ENCODE measurements around the gene NEK10. TPM values are rescaled to one million over a fixed set of nuclear protein-coding genes. Genes with fewer than 3 reads are reported as not detected.

Gene NEK10
- total RNA-seq, 1 experiment from 2014 or later = 4.3 TPM

DNA sequence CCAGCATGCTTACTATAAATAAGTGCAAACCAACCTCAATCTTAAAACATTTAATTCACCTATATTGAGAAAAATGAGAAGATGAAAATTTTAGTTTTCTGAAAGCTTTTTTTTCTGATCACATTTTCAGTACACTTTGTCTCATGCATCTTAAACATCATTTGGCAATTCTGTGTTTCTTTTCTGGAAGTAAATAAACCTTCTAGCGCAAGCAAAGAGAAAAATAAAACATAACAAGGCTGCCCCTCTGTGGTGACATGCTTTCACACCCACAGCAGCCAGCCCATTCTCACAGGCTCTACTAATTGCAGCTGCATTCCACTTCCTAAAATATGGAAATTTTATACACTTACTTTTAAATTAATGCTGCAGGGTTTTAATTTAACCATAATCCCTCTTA, 90.1 kb downstream of the NEK10 start:
- intact Hi-C loops (cut with micrococcal nuclease; ENCODE audit: unreplicated experiment) = loop anchor here (1.0 kb wide), 1 partner anchor 145 kb away; no protein-coding TSS in a partner anchor
- Histone ChIP-seq H3K4me3 (no peak overlapping the region), H3F3A (ENCODE audit: insufficient read depth, low read depth) (no peaks in the 10 kb centered on the region), H3K27me3 (ENCODE audit: insufficient read depth, low read depth) (no peaks in the 10 kb centered on the region), H3K9me2 (ENCODE audit: insufficient read depth) (no peaks in the 10 kb centered on the region), H3K4me1 (replicated peaks; ENCODE audit: insufficient read depth) (no peaks in the 10 kb centered on the region), H3K4me2 (no peak overlapping the region), H3K36me3 (ENCODE audit: low read depth) (no peaks in the 10 kb centered on the region), H3K9me3 (ENCODE audit: insufficient read depth, low read depth) (no peaks in the 10 kb centered on the region), H4K20me1 (ENCODE audit: insufficient read depth) (no peaks in the 10 kb centered on the region), H3K79me2 (ENCODE audit: low read depth) (no peaks in the 10 kb centered on the region), H2AFZ (no peak overlapping the region), H3K27ac (no peak overlapping the region)
- ChIA-PET CTCF (no interaction called here), POLR2A (ENCODE audit: unreplicated experiment) (no interaction called here)
- peak in 1 of 2 experiments; percentile 7 for DNase-seq
- TF ChIP-seq EZH2 (IDR thresholded peaks at IDR 0.05; ENCODE audit: low read depth) = no peak
- TF ChIP-seq, protein P1, sequence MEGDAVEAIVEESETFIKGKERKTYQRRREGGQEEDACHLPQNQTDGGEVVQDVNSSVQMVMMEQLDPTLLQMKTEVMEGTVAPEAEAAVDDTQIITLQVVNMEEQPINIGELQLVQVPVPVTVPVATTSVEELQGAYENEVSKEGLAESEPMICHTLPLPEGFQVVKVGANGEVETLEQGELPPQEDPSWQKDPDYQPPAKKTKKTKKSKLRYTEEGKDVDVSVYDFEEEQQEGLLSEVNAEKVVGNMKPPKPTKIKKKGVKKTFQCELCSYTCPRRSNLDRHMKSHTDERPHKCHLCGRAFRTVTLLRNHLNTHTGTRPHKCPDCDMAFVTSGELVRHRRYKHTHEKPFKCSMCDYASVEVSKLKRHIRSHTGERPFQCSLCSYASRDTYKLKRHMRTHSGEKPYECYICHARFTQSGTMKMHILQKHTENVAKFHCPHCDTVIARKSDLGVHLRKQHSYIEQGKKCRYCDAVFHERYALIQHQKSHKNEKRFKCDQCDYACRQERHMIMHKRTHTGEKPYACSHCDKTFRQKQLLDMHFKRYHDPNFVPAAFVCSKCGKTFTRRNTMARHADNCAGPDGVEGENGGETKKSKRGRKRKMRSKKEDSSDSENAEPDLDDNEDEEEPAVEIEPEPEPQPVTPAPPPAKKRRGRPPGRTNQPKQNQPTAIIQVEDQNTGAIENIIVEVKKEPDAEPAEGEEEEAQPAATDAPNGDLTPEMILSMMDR (conservative IDR thresholded peaks at IDR 0.05) = peak; percentile 49
- no TSS peak for BruUV-seq (replicated peaks)

DNA sequence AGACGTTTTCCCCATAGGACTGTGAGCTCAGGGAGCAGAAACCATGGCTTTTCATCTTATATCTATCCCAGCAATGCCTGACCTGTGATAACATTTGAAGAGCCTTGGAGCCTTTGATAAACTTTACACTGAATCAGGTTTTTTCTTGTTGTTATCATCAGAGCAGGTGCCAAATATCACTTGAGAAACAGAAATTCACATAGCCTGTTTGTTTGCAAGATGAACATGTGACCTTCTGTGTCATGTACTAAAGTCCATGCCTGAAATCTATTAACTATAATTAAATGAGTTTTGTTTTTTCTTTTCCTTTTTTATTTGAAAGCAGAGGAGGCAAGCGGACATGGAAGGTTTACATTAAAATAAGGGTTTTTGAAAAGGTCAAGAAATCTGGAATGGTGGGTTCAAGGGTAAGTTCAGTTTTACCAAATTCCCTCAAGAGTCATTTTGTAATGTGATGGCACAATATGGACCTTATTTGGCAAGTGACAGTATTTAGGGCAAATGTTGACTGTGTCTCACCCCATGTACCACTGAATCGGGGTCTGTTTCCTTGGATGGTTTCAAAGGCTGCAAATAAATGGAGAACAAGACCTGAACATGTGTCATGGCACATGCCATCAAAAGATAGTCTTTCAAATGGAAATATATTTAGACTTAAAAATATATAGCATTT, 90.7 kb downstream of the NEK10 start:
- Histone ChIP-seq H3K4me3 (no peak overlapping the region), H3K36me3 (ENCODE audit: low read depth) (no peaks in the 10 kb centered on the region), H3K79me2 (ENCODE audit: low read depth) (no peaks in the 10 kb centered on the region), H4K20me1 (ENCODE audit: insufficient read depth) (no peaks in the 10 kb centered on the region), H3K4me1 (replicated peaks; ENCODE audit: insufficient read depth) (no peaks in the 10 kb centered on the region), H3K27me3 (ENCODE audit: insufficient read depth, low read depth) (no peaks in the 10 kb centered on the region), H3K9me3 (ENCODE audit: insufficient read depth, low read depth) (no peaks in the 10 kb centered on the region), H3F3A (ENCODE audit: insufficient read depth, low read depth) (no peaks in the 10 kb centered on the region), H2AFZ (no peak overlapping the region), H3K27ac (no peak overlapping the region), H3K4me2 (no peak overlapping the region), H3K9me2 (ENCODE audit: insufficient read depth) (no peaks in the 10 kb centered on the region)
- CTCF ChIA-PET = no interaction called here
- TF ChIP-seq EZH2 (IDR thresholded peaks at IDR 0.05; ENCODE audit: low read depth) = no peak
- TF ChIP-seq, protein P1 (conservative IDR thresholded peaks at IDR 0.05) = no peak
- DNase-seq = no peak
- intact Hi-C loops (cut with micrococcal nuclease; ENCODE audit: unreplicated experiment) = loop anchor here (1.0 kb wide), 1 partner anchor 144 kb away; no protein-coding TSS in a partner anchor
- BruUV-seq (replicated peaks) = no TSS peak
- POLR2A ChIA-PET (ENCODE audit: unreplicated experiment) = no interaction called here

DNA sequence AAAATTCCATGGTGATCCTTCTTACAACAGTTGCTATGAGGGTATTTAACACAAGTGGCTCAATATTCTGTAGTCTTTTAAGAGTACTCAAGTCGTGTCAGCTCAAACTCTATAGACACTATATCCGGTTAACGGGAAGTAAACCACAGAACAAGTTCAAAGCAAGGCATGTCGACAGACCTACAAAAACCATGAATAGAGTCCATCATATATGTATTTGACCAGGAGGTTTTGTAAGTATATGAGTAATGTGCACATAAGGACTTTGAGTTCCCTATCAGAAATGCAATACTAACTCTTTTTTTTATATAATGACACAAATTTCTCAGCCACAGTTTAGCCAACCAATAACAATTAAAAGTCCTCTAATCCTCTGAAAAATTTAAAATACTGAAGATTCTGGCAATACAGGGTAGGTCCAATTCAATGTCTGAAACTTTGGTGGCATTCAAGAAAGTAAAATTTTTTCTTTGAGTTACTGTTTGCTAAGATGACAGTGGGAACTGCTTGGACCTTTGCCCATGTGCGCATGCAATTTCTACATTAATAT, 93.7 kb downstream of the NEK10 start:
- intact Hi-C loops (cut with micrococcal nuclease; ENCODE audit: unreplicated experiment) = no loop called here
- H3K27me3 ChIP-seq (ENCODE audit: insufficient read depth, low read depth) = no peaks in the 10 kb centered on the region
- no peak for DNase-seq
- H3K27ac ChIP-seq = no peak overlapping the region
- no peaks in the 10 kb centered on the region for H4K20me1 ChIP-seq (ENCODE audit: insufficient read depth)
- no peaks in the 10 kb centered on the region for H3K79me2 ChIP-seq (ENCODE audit: low read depth)
- no peak overlapping the region for H3K4me2 ChIP-seq
- no peaks in the 10 kb centered on the region for H3K4me1 ChIP-seq (replicated peaks; ENCODE audit: insufficient read depth)
- no peaks in the 10 kb centered on the region for H3K9me3 ChIP-seq (ENCODE audit: insufficient read depth, low read depth)
- H3K9me2 ChIP-seq (ENCODE audit: insufficient read depth) = no peaks in the 10 kb centered on the region
- H3F3A ChIP-seq (ENCODE audit: insufficient read depth, low read depth) = no peaks in the 10 kb centered on the region
- BruUV-seq (replicated peaks) = no TSS peak
- no peak overlapping the region for H2AFZ ChIP-seq
- no peak overlapping the region for H3K4me3 ChIP-seq
- H3K36me3 ChIP-seq (ENCODE audit: low read depth) = no peaks in the 10 kb centered on the region
- TF ChIP-seq, protein P1 (conservative IDR thresholded peaks at IDR 0.05) = no peak
- TF ChIP-seq EZH2 (IDR thresholded peaks at IDR 0.05; ENCODE audit: low read depth) = no peak
- POLR2A ChIA-PET (ENCODE audit: unreplicated experiment) = no interaction called here
- CTCF ChIA-PET = no interaction called here

Measured in PC-9 (cell line).